Left forelimb (tissue), 1 donor: ENCODE data around the gene ZNF263.
"Not testable (repeated sequence)": the region's sequence is repeated elsewhere in the genome, so short reads cannot be mapped to it uniquely, and the experiment has no call there.

Experiments used
- DNase-seq: peaks from one replicate; pipeline ENCODE4 v3.0.0-alpha.2; 2018; ENCODE audit warnings: low spot score

ZNF263 gene

DNA sequence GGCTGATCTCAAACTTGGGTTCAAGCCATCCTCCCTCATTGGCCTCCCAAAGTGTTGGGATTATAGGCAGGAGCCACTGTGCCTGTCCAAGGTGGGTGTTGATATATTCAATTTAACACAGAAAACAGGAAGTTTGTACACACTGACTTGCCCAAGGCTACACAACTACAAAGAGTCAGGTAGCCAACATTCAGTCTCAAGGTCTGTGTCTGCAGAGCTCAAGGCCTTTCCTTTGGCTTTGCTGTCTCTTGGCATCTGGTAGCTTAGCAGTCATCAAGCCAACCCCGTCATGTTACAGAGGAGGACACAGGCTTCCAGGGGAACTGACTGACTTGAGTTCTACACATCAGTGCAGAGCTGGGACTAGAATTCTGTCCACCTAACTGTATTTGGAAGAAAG, 15.0 kb upstream of the ZNF263 start:
- no peak for DNase-seq

- DNase-seq, result not testable (repeated sequence)
Measured at GRCh38 chr16:3270718-3271117, 12.6 kb upstream of the ZNF263 start.

GRCh38 chr16:3271281-3271680, 12.0 kb upstream of the ZNF263 start:
- DNase-seq, result not testable (repeated sequence)

DNA sequence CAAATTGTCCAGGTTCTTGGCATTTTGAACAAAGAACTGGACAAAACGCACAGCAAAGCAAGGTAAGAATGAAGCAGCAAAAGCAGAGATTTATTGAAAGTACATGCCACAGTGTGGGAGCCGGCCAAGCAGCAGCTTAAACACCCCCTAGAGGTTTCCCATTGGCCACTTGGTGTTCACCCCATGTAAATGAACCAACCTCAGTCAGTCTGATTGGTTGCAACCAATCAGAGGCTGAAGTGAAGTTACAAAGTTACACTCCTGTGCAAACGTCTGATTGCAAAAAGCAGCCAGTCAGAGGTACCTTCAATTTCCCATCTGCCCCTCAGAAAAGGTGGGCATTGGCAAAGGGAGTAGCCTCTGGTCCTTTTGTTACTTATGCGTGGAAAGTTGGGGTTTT, 8.8 kb upstream of the ZNF263 start:
- DNase-seq, result no peak

DNA sequence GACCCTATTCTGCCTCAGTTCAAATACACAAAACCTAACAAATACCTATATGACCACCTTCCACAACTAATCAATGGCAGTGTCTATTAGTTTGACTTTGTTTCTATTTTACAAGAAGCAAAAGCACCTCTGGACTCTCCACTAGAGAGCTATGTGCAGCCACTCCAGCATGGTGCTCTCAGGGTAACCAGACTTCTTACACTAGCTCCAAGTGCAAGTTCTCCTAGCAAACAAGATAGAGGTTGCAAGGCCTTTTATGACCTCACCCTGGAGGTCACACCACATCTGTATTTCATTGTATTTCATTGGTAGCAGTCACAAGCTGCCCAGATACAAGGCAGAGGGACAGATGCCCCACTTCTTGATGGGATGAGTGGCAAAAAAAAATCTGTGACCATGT, 8.3 kb upstream of the ZNF263 start:
- no peak for DNase-seq

DNA sequence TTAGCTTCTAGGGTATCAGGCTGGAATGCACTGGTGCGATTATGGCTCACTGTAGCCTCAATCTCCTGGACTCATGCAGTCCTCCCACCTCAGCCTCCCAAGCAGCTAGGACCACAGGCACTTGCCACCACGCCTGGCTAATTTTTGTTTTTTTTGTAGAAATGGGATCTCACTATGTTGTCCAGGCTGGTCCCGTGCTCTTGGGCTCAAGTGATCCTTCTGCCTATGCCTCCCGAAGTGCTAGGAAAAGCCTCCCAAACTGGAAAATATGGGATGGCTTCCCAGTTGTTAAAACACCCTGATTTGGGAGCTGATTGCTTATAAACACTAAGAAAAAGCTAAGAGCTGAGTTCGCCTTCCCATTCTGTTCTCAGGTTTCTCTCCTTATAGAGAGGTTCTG, 6.6 kb upstream of the ZNF263 start:
- peak; percentile 15 for DNase-seq

- no peak for DNase-seq
Measured at GRCh38 chr16:3281222-3281820, 2.0 kb upstream of the ZNF263 start.

GRCh38 chr16:3282103-3282729, 1.1 kb upstream of the ZNF263 start:
- DNase-seq, result no peak

GRCh38 chr16:3283543-3284447, 504 bp downstream of the ZNF263 start:
- no peak for DNase-seq

GRCh38 chr16:3285131-3285530, 1.8 kb downstream of the ZNF263 start:
- DNase-seq, result no peak

DNA sequence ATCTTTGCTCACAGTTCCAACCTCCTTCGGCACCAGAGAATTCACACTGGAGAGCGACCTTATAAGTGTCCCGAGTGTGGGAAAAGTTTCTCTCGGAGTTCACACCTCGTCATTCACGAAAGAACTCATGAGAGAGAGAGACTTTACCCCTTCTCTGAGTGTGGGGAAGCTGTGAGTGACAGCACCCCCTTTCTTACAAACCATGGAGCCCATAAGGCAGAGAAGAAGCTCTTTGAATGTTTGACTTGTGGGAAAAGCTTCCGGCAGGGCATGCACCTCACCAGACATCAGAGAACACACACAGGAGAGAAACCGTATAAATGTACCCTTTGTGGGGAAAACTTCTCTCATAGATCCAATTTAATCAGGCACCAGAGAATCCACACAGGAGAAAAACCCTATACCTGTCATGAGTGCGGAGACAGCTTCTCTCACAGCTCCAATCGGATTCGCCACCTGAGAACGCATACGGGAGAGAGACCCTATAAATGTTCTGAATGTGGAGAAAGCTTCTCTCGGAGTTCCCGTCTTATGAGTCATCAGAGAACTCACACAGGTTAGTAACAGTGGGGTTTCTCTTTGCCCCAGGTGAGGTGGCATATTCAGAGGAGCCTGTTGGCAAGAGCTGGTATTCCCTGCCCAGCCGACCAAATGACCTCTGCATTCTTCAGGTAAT, 6.8 kb downstream of the ZNF263 start:
- DNase-seq, result no peak

GRCh38 chr16:3292604-3293003, 9.3 kb downstream of the ZNF263 start:
- no peak for DNase-seq

DNA sequence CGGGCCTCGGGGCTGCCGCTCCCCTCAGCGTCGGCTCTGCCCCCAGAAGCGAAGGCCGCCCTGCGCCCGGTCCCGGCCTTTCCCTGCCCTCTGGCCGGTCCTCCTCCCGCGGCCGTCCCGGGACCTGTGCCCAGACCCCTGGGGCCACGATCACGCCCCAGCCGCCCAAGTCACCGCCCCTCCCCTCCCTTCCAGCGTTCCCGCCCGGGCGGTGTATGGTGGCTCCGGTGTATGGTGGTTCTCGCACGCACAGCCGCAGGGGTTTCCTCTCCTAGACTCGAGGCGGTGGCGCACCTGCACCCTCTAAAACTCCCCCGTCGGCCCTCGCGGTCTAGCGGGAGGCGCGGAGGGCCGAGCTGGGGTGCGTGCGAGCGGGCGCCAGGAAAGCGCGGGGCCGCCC, 11.9 kb downstream of the ZNF263 start:
- no peak for DNase-seq

- no peak for DNase-seq
Measured at GRCh38 chr16:3295783-3296182, 12.5 kb downstream of the ZNF263 start.

DNA sequence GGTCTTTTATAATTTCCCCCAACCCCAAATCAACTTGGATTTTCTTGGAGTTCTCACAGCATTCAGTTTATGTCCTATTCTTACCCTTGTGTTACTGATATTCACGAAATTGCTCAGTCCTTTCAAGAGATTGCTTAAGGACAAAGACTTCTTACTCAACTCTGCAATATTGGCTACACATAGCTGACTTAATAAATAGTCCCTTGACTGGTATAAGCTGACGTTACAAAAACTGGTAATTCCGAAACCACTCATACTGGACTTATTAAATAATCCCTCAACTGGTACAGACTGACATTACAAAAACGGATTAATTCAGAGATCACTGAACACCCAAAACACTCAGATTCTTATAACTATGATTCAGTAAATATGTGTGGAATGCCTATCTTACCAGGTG, 21.1 kb downstream of the ZNF263 start:
- DNase-seq, result no peak

- peak; percentile 92 for DNase-seq
Measured at GRCh38 chr16:3305109-3306068, 22.1 kb downstream of the ZNF263 start, which contains the start of the genes TIGD7 and ZNF75A. Gene TIGD7, minus strand, starts transcription at chr16:3305430. Its CDS starts 4,816 bp downstream, at chr16:3300614. Gene ZNF75A, plus strand, starts transcription at chr16:3305497. Its CDS starts 2,932 bp downstream, at chr16:3308429.

DNA sequence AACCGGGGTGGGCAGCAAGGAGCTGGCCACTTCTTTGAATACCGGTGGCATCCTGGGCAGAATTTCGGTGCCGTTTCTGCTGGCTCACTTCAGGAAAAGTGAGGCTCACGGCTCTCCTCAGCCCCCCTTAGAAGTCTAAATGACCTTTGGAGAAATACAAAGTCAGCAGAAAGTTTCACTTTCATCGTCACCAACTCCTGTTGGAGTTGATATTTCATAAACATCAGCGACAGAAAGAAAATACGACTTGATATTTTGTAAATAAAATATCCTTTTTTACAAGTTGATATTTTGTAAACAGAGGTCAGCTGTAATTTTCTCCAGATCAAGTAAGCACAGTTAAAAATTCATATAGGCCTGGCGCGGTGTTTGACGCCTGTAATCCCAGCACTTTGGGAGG, 22.8 kb downstream of the ZNF263 start:
- no peak for DNase-seq

- DNase-seq, result no peak
Measured at GRCh38 chr16:3311496-3311895, 28.2 kb downstream of the ZNF263 start.

- DNase-seq, result no peak
Measured at GRCh38 chr16:3317315-3317999, 34.2 kb downstream of the ZNF263 start.

DNA sequence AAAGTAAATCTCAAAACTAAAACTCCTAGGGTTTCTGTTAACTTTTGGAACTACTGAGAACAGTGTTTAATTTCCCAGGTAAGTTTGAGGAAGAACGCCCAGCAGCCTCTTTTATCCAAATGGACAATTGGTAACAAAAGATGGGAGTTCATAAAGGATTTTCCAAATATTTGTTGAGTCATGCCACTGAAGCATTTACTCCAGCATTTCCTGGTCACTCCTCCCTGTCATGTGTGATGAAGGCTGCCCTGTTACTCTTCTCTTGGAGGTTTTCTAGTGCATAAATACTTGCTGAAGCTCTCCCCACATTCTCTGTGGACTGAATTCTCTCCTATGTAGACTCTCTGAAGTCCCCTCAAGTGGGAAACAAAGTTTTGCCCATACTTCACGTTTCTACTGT, 38.5 kb downstream of the ZNF263 start:
- DNase-seq, result no peak

DNA sequence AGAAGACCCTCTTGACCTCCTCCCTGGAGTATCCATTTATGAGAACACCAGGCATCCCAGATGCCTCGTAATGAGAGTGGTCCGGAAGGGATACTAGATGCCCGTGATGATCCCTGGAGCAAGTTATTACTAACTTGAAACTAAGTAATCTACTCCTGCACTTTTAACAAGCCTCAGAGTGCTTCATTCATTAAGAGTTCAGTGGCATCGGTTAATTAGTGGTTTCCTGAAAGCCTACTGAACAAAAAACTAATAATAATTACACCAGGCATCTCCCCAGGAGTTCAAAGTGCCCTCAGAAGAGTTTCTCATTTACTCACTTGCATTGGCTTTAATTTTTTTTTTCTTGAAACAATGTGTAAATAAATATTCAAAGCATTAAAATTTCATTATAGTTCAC, 44.2 kb downstream of the ZNF263 start:
- no peak for DNase-seq
